ENCODE measurements around the gene ADA. TPM values are rescaled to one million over a fixed set of nuclear protein-coding genes. Genes with fewer than 3 reads are reported as not detected.
A peak's percentile ranks its signal among the peaks of the same experiment; 100 is the strongest.

ADA gene
- total and polyA plus RNA-seq, 8 donors, result 2.3 to 165 (median 40.3) TPM

DNA sequence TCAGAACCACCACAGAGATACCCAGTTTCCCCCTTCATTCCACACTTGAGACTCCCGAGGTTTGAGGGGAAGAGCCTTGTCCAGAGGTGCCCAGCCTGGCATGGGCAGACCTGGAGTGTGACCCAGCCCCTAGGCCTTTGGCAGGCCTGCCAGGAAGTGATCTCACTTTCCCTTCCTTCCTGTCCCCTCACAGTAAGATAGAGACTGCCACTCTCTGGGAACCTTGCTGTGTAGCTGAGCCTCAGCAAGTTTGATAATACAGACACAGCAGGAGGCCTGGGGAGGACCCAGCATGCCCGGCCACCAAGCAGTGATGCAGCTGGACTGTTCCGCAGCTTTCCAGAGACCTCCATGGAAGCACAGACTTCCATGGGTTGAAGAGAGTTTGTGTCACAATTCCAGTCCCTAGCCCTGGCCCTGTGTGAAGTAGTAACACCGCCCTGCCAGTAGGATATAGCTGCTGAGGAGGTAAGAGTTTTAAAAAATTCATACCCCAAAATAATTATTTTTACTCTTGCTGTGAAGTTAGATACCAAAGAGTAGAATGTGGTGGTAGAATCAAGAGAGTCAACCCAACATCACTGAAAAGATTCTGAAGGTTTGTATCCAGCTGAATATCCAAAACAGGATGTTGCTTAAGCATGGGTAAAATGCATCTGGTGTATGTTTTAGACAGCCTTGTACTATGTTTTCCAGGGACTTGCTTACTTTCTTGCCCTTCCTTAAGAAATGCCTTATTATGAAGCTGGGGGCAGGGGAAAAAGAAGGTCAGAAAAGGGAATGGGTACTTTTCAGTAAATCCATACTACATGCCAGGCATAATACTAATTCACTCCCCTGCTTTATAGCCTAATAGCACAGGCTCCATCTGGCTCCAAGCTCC is 52.8 kb downstream of the ADA start:
- intact Hi-C loops (cut with DNase I; ENCODE audit: low total_unique reads), result loop anchor here (10.0 kb wide), 1 partner anchor 54 kb away; no protein-coding TSS in a partner anchor
- H3K4me3 ChIP-seq, result no peak overlapping the region
- peak overlapping the region; percentile 20 to 89 (median 83) for H3K27ac ChIP-seq
- no peaks in the 10 kb centered on the region for H3K36me3 ChIP-seq
- H3K27me3 ChIP-seq, result no peaks in the 10 kb centered on the region
- no peaks in the 10 kb centered on the region for H3K9me3 ChIP-seq
- TF ChIP-seq EP300 (IDR thresholded peaks at IDR 0.05) (no peak), POLR2AphosphoS5 (IDR thresholded peaks at IDR 0.05) (peak in 1 of 3 donors; percentile 9), POLR2A (IDR thresholded peaks at IDR 0.05) (no peak)
- TF ChIP-seq, protein P1, sequence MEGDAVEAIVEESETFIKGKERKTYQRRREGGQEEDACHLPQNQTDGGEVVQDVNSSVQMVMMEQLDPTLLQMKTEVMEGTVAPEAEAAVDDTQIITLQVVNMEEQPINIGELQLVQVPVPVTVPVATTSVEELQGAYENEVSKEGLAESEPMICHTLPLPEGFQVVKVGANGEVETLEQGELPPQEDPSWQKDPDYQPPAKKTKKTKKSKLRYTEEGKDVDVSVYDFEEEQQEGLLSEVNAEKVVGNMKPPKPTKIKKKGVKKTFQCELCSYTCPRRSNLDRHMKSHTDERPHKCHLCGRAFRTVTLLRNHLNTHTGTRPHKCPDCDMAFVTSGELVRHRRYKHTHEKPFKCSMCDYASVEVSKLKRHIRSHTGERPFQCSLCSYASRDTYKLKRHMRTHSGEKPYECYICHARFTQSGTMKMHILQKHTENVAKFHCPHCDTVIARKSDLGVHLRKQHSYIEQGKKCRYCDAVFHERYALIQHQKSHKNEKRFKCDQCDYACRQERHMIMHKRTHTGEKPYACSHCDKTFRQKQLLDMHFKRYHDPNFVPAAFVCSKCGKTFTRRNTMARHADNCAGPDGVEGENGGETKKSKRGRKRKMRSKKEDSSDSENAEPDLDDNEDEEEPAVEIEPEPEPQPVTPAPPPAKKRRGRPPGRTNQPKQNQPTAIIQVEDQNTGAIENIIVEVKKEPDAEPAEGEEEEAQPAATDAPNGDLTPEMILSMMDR (IDR thresholded peaks at IDR 0.05), result no peak
- DNase-seq, result peak in 1 of 2 donors; percentile 49
- 56 to 76% (median 73%) methylated on average over 3 to 4 of the region's 4 CpGs for WGBS, 5 donors
- peaks cover 49 to 91% (median 79%) of the 10 kb centered on the region in 4 donors for H3K4me1 ChIP-seq

DNA sequence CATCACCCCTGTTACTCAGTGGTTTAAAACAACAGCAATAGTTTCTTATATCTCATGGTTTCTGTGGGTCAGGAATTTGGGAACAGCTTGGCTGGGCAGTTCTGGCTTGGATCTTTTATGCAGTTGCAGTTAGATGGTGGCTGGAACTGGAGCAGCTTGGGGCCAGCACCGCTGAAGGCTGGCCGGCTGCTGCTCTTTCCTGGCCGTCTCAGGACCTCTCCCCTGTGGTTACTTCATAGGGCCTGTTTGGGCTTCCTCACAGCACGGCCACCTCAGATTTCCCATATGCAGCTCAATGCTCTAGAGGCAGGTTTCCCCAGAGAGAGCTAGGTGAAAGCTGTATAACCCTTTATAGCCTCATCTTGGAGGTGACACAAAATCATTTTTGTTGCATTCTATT is 53.6 kb downstream of the ADA start:
- Histone ChIP-seq H3K27ac (peak overlapping the region; percentile 13 to 89 (median 83)), H3K27me3 (no peaks in the 10 kb centered on the region), H3K4me1 (peaks cover 49 to 93% (median 78%) of the 10 kb centered on the region in 4 donors), H3K9me3 (no peaks in the 10 kb centered on the region), H3K4me3 (no peak overlapping the region), H3K36me3 (peaks cover 0 to under 1% (median 0%) of the 10 kb centered on the region in 4 donors)
- WGBS, 5 donors, result 20 to 84% (median 62%) methylated on average over 4 of the region's 4 CpGs
- DNase-seq, result no peak
- intact Hi-C loops (cut with DNase I; ENCODE audit: low total_unique reads), result loop anchor here (10.0 kb wide), 1 partner anchor 53 kb away; no protein-coding TSS in a partner anchor
- no peak for TF ChIP-seq EP300 (IDR thresholded peaks at IDR 0.05)
- no peak for TF ChIP-seq POLR2A (IDR thresholded peaks at IDR 0.05)
- TF ChIP-seq, protein P1 (IDR thresholded peaks at IDR 0.05), result no peak
- no peak for TF ChIP-seq POLR2AphosphoS5 (IDR thresholded peaks at IDR 0.05)

DNA sequence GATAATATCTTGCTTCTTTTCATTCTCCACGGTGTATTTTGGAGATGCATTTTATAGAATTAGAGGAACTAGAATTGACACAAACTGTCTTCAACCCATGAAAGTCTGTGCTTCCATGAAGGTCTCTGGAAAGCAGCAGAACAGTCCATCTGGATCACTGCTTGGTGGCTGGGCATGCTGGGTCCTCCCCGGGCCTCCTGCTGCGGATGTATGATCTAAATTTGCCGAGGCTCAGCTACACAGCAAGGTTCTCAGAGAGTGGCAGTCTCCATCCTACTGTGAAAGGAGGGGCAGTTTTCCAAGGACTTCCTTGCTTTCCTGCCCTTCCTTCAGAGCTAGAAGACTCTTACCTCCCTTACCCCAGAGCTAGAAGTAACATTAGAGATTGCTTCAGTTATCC is 54.0 kb downstream of the ADA start:
- peaks cover 0 to 4% (median under 1%) of the 10 kb centered on the region in 4 donors for H3K36me3 ChIP-seq
- peak overlapping the region in 4 of 5 donors; percentile 75 to 89 (median 84) for H3K27ac ChIP-seq
- 63 to 91% (median 80%) methylated on average over 4 of the region's 4 CpGs for WGBS, 5 donors
- intact Hi-C loops (cut with DNase I; ENCODE audit: low total_unique reads), result loop anchor here (10.0 kb wide), 1 partner anchor 53 kb away; no protein-coding TSS in a partner anchor
- H3K4me3 ChIP-seq, result no peak overlapping the region
- H3K4me1 ChIP-seq, result peaks cover 49 to 91% (median 76%) of the 10 kb centered on the region in 4 donors
- H3K9me3 ChIP-seq, result no peaks in the 10 kb centered on the region
- no peak for DNase-seq
- TF ChIP-seq, protein P1 (IDR thresholded peaks at IDR 0.05), result no peak
- TF ChIP-seq EP300 (IDR thresholded peaks at IDR 0.05), result no peak
- TF ChIP-seq POLR2A (IDR thresholded peaks at IDR 0.05), result no peak
- TF ChIP-seq POLR2AphosphoS5 (IDR thresholded peaks at IDR 0.05), result no peak
- H3K27me3 ChIP-seq, result no peaks in the 10 kb centered on the region

DNA sequence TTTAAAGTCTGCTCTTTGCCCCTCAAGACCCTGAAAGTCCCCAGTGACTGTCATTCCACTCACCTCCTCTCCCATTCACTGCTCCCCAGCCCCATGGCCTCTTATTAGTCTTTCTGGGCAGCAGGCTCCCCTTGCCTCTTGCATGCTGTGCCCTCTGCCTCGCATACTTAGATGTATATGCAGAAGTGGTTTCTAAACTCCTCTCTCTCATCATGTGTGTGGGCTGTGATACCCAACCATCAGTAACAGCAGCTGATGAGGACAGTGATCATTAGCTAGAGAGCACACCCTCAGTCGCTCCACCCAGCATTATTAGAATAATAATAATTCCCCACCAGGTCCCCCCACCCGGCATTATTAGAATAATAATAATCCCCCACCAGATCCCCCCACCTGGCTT is 54.6 kb downstream of the ADA start:
- Histone ChIP-seq H3K36me3 (peaks cover 0 to 11% (median 7%) of the 10 kb centered on the region in 4 donors), H3K9me3 (no peaks in the 10 kb centered on the region), H3K4me3 (no peak overlapping the region), H3K4me1 (peaks cover 44 to 84% (median 73%) of the 10 kb centered on the region in 4 donors), H3K27ac (peak overlapping the region in 3 of 5 donors; percentile 11 to 89 (median 83)), H3K27me3 (no peaks in the 10 kb centered on the region)
- intact Hi-C loops (cut with DNase I; ENCODE audit: low total_unique reads), result loop anchor here (10.0 kb wide), 1 partner anchor 52 kb away; no protein-coding TSS in a partner anchor
- no peak for TF ChIP-seq POLR2AphosphoS5 (IDR thresholded peaks at IDR 0.05)
- TF ChIP-seq, protein P1 (IDR thresholded peaks at IDR 0.05), result no peak
- no peak for TF ChIP-seq EP300 (IDR thresholded peaks at IDR 0.05)
- no peak for TF ChIP-seq POLR2A (IDR thresholded peaks at IDR 0.05)
- 81 to 96% (median 90%) methylated on average over 3 of the region's 3 CpGs for WGBS, 5 donors
- no peak for DNase-seq
